Measurements from ENCODE around the gene TIAM1.

TIAM1 gene

DNA sequence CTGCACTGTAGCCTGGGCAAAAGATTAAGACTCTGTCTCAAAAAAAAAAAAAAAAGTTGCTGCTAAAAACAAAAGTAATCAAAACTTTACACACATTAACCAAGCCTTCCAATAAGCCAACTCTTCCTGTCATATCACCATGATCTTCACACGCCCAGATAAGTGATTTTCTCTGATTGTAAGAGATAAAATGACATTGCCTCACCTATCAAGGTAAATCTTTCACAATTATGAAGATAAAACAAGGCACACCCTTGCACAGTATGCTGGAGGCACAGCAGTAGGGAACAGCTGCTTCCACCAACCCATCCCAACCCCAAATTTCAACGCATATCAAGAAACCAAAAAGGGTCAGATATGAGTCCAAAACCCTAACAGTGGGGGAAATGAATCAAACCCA lies 8.8 kb upstream of the TIAM1 start:
- no peak for DNase-seq (ENCODE audit: low spot score)

DNA sequence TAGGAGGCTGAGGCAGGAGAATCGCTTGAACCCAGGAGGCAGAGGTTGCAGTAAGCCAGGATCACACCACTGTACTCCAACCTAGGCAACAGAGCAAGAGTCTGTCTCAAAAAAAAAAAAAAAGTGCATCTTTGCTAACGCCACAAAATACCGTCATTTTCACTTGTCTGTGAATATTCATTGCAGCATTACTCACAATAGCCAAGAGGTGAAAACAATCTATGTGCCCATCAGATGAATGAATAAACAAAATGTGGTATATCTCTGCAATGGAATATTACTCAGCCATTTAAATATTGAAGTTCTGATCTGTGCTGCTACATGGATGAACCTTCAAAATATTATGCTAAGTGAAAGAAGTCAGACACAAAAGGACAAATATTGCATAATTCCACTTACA lies 7.9 kb upstream of the TIAM1 start:
- no peak for DNase-seq (ENCODE audit: low spot score)

DNA sequence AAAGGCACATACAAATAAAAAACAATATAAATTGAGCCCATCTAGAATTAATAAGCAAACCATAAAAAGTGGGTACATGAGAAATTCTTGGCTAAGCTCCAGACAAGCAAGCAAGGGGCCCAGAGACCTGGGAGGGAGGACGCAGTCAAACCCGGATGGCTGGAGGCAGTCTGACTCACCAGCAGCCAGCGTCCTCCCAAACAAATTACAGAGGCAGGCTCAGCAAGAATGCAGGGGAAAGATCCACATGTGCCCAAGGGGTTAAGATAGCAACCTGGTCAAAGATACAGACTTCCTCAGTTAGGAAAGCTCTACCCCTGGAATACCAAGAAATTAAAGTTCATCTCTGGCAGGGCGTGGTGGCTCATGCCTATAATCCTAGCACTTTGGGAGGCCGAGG lies 7.4 kb upstream of the TIAM1 start:
- DNase-seq (ENCODE audit: low spot score) = peak; percentile 17

DNA sequence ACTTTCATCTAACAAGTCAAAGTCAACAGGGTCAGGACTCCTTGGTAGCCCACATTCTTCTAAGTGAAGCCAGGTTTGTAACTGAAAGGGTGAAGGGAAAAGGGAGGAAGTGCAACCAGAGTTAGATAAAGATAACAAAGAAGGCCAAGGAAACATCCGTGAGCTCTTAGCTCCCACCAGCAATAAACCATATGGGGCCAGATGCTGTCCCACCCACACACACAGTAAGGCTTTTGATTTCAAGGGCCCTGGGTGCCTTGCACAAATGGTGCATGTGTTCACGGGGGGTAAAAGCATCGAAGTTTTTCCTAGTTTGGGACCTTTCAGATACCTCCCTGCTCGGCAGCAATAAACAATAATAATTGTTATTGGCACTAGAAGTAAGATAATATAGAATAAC lies 5.1 kb upstream of the TIAM1 start:
- no peak for DNase-seq (ENCODE audit: low spot score)

DNA sequence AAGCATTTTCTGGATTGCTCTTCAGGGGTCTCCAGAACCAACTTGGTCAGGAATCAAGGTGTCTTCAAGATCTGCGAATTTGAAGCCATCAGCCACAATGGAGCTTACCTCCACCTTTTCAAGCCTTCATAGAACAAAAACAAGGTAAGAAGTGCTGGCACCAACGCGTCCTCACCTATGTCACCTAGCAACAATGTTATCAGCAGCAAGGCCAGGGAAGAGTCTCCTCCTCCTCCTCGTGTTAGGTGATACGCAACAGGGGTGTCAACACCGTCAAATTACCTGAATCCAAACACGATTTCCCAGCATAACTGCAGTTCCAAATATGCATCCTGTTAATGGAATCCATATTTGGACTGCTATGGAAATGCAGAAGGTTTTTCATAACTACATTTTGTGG lies 4.1 kb upstream of the TIAM1 start:
- DNase-seq (ENCODE audit: low spot score) = no peak

DNA sequence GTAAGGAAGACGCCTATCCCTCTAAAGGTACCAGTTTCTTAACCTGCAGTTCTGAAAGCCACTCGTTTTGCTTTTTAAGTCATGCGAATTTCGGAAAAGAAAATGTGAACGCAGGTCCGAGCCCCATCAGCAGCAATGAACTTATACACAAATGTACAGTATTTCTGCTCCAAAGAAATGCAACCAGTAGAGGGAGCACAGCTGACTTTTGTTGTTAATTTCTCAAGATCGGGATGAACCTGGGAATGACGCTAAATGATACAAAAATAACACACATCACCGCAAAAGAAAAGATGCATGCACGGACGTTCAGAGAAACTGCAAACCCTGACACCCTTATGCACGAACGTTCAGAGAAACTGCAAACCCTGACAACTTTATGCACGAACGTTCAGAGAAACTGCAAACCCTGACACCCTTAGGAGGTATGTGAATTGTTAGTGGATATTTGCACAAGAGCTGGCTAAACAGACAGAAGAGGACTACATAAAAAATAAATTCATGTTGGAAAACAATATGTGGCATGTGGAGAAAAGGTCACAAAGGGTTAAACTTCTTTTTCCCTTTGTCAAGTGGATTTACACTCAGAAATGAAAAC lies 3.5 kb upstream of the TIAM1 start:
- DNase-seq (ENCODE audit: low spot score) = peak; percentile 22

DNA sequence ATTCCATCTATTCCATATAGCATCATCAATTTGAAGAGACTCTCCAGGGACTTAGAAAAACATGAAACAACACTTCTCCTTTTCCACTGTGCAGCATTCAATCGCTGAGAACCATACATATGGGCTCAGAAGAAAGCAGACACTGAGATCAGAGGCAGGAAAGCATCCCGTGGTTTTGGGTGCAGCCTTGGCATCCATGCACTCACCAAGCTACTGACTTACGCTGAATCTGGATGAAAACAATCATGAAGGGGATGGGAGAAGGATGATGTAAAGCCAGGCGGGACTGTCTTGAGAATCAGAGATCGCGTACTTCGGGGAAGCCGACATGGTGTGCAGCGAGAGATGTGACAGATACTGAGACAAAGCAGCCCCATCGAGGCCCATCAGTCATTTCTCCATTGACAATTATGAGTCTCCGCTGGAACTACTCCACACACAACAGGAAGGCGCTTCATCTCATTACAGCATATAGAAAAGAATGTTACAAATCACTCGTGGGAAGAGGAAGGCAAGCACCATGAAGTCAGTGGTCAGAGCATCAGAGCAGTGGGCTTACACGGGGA lies 2.3 kb upstream of the TIAM1 start:
- no peak for DNase-seq (ENCODE audit: low spot score)

DNA sequence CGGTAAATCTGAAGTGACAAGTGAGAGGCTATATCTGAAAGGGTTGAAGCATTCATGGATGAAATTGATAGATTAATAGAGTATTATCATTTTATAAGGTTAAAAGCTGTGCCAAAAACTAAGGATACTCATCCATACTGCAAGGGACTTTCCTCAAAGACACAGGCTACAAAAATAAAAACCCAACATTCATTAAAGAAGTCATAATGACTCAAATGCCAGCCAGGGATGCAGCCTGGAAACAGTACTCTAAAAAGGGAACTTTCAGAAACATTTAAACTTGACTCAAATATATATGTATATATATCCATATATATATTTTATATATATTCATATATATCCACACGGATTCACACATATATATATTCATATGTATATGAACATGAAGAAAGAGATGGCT lies 1.1 kb upstream of the TIAM1 start:
- DNase-seq (ENCODE audit: low spot score) = no peak

DNA sequence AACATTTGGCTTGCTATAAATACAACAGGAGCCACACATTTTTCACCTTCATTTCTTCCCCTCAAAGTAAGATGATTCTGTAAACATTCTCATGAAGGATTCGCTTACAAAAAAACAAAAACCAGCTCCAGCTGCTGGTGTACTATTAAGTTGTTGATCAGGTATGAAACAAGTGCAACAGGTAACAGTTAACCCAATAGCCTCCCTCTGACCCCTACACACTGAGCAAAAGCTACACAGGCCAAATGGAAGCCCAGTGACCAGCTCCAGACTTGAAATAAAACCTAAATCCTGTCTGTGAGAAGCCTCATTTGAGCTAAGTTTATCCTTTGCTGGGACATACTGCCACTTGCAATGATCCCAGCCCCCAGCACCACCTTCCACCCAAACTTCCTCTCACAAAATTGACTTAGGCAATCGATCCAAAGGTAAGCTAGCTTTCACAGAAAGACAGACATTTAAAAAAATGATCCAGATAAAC lies 991 bp downstream of the TIAM1 start:
- DNase-seq (ENCODE audit: low spot score) = no peak

DNA sequence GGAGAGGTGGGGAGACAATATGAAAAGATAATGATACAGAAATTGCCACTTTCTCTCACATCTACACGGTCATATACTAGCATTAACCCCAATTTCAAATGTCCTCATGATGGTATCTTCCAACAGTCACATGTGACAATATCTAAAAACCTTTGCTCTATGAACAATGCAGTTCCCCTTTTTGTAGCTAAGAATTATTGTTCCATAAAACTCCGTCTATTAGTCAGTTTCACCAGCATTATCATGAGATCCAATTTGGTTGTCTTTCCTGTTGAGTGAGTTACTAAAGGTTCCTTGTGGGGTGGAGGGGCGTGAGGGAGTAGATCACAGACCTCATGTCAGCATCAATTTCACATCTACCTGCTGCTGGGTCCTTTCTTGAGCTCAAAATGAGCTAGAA lies 1.7 kb downstream of the TIAM1 start:
- DNase-seq (ENCODE audit: low spot score) = no peak

DNA sequence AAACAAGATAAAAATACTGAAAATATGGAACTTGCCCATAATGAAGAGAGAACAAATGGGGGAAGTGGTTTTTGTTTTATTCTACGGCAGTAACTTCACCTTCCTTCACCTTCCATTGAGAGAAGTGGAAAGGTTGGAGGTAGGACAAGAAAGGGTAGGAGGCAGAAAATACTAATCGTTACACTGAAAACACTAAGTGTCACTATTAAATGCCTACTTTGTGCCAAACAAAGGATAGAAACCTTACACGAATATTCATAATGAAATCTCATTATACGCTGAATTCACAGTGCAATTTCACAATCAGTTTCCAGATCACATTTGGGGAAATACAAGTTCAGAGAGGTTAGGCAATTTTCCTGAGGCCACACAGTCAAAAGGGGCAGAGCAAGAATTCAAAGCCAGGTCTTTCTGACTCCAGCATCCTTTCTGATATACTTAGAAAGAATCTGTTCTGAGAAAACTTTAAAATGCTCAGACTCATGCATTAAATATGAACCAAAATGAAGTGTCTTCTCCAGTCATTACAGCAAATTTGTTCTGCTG lies 3.0 kb downstream of the TIAM1 start:
- DNase-seq (ENCODE audit: low spot score) = no peak

DNA sequence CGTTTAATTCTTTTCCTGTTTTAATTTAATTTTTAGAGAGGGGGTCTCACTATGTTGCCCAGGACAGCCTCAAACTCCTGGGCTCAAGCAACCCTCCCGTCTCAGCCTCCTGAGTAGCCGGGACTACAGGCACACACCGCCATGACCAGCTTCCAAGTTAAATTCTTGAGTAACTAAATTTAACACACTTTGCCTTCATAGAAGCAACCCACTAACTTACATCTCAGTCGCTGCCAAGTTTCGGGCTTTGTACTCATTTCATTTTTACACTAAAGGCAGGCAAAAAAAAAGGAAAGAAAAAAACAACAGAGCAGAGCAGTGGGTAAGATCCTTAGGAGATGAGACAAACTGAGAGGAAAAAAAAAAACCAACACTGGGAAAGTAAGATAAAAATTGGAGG lies 3.5 kb downstream of the TIAM1 start:
- no peak for DNase-seq (ENCODE audit: low spot score)

DNA sequence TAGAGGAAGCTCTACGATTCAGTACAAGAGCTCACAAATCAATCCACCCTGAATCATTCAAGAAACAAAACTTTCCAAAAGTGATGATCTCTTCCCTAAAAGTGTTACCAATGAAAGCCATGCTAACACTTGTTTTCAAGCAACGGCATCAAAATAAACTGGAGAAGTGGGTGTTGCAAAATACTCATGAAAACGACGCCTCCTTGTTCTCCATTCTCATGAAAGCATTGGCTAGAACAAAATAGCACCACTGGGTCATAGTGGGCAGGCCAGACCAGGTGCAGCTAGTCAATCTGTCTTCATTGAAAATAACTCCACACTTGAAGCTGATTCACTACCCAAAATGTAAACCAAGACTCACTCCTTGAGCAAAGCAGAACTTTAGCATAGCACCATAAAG lies 4.3 kb downstream of the TIAM1 start:
- DNase-seq (ENCODE audit: low spot score) = no peak

DNA sequence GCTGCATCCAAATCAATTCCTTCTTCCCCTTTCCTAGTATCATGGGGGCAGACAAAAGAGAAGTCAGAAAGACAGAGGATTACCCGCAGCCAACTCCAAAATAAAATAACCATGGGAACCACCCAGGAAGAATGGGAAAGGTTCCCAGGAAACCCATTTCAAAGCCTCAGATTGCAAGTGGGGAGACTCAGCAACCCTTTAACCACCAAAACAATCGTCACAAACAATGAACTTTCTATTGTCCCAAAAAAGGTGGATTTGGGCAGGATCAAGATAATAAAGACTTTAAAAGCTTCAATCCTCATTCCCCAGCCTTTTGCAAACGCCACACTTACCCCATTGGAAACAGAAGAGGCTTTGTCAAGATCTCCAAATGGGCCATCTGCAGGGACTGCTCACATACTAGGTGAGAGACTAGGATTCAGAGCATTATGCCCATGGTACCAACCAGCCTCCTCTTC lies 5.1 kb downstream of the TIAM1 start:
- DNase-seq (ENCODE audit: low spot score) = no peak

DNA sequence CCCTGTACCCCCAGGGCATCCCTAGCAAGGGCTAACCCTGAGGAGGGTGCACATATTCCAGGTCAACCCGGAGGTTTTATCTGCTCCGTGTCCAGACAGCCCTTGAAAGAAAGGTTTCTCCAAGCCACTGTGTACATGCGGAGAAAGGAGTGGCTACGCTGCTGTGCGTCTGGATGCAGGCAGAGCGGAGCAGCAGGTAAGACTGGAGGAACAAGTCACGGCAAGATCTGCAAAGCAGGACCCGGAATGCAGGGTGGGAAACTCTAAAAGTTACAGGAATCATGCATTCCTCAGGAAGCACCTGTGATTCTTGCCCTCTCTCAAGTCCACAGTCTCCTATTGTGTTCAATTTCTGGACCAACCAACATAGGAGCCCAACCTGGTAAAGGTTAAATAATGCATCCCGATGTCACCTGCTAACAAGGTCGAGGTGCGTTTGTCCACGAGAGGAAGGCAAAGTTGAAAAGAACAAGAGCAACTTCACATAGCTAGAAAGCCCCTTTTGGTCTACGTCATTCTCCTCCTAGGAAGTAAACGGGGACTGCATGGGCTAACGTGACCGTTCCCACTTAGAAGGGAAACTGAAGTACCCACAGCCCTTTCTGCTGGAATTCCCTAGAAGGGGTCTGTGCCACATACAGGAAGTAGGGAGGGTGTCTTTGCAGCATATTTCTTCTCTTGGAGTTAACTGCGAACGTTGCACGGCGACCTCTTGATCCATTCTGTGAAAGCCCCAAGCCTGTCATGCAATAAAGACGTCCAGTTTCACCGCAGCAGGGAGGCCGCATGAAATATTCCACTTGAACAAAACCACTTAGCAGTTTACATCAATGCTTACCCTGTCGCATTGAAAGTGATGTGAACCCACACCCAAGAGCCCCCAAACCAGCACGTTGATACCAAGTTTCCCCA lies 5.8 kb downstream of the TIAM1 start:
- no peak for DNase-seq (ENCODE audit: low spot score)

DNA sequence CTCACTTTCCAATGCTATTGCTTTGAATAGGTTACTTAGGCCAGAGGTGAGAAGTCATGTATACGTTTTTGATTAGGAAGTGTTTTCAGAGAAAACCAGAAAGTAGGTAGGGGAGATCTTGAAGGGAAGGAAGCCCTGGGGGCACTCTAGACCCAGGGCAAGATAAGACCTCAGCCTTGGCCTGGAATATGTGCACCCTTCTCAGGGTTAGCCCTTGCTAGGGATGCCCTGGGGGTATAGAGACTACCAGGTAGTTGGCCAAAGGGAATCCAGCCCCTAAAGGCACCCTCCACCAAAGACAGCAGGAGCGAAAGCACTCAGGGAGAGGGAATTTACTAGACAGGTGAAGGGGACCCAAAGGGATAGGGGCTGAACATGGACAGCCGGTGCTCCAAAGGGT lies 7.0 kb downstream of the TIAM1 start:
- no peak for DNase-seq (ENCODE audit: low spot score)

DNA sequence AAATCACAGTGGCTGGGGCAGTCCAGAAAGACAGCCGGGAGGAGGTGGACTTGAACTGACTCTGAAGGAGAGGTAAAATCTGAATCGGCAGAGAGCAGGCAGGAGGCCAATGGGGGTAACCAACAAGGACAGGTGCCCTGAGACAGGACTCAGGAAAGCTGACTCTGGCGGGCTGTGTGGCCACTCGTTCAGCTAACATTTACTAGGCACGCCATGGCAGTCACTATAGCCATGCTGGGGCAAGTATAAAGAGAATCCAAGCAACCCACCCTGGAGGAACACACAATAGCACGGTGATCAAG lies 7.4 kb downstream of the TIAM1 start:
- DNase-seq (ENCODE audit: low spot score) = no peak

DNA sequence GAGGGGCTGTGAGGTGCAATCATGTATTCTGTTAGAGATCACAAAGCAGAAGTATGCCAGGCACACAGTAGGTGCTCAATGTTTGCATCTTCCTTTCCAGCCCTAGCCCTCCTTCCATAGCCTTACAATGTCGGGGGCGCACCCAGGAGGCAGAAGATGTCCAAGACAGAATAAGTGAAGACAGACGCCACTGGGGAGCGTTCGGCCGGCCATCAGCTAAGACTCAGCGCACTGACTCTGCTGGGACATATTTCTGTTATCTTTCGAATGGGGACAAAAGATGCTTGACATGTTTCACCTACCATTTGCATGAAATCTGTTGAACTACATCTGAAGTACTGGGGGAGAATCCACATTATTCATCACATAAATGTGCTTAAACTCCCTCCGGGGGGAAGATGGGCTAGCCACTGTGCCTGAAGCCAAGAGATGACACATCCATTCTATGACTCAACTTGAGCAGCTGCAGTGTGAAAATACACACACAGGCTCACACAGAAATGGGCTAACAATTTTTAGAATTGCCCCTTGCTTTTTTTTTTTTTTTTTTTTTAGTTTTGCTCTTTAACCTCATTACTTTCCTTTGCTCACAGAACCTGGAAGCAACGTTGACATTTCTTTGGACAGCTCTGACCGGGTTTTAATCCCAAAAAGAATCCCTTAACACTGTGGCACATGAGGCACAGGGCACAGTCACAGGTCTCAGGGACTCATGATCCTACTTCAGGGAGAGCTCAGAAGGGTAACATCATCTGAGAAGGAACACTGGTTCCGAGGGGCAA lies 7.9 kb downstream of the TIAM1 start:
- peak; percentile 29 for DNase-seq (ENCODE audit: low spot score)

DNA sequence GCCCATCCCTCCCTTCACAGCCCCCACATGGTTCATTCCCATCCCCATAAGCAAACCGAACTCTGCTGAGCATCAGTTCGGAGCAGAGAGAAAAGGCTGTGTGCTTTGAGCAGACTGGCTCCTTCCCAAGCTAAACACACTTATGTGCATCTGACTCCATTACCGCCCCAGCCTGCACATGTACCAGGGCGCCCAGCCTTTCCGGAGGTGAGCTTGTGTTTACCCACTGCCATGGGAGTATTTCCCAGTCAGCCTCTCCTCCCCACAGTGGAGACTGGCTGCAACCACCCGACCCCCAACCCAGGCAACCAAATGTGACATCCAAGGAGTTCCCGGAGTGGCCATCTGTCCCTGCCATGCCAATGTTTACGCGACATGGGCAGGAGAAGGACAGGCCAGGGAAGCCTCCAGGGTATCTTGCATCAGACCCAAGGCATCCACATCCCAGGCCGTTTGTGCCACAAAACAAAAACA lies 9.4 kb downstream of the TIAM1 start:
- no peak for DNase-seq (ENCODE audit: low spot score)

DNA sequence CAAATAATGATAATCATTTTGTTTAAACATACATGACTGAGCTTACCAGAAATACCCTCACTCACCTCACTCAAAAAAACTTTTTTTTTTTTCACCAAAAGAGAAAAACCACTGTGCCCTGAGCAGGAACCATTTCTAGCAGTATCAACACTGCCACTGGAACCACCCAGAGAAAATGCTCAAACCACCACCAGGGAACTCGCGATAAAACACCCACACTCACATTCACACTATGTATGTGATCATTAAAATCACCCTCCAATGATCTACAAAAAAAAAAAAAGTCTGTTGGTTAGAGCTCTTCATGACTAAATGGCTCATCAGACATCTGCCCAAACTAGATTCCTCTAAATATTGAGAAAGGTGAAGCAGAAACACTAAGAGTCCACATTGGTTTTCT lies 11.5 kb downstream of the TIAM1 start:
- no peak for DNase-seq (ENCODE audit: low spot score)

DNA sequence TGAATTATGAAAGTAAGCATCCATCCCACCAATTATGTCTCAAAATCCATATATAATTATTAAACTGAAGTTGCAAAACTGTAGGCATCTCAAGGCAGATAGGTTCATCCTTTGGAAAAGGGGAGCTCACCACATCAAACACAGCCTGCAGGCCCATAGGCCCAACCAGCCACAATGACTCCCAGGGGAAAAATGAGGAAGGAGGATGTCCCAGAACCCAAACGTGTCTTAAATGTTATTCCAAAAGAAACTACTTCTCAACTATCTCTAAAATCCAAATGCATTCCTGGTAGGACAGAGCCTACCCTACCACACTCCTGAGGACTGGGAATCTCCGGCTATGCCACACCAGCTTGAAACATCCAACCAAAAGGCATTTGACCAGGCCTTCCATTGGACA lies 12.8 kb downstream of the TIAM1 start:
- no peak for DNase-seq (ENCODE audit: low spot score)

DNA sequence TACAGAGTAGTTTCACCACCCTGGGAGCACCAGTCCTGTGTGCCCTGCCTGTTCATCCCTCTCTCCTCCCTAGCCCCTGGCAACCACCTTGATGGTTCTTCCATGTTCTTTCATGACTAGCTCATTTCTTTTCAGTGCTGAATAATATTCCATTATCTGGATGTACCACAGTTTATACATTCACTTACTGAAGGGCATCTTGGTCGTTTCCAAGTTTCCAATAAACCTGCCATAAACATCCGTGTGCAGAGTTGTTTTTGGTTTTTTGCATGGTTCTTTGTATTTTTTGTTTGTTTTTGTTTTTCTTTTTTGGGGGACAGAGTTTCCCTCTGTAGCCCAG lies 13.9 kb downstream of the TIAM1 start:
- DNase-seq (ENCODE audit: low spot score) = no peak

Measured in LoVo (cell line).